ENCODE results near the gene THEMIS2.
"Not testable (repeated sequence)": the region's sequence is repeated elsewhere in the genome, so short reads cannot be mapped to it uniquely, and the experiment has no call there.

GRCh38 chr1:27871076-27871475 is 1.3 kb upstream of the THEMIS2 start:
- not testable (repeated sequence) for TF ChIP-seq CTCF, POLR2A (IDR thresholded peaks at IDR 0.05)
